KG1 (cell line): ENCODE results near the gene PHF21B.
"Not testable (repeated sequence)": the region's sequence is repeated elsewhere in the genome, so short reads cannot be mapped to it uniquely, and the experiment has no call there.

Source experiments
- DNase-seq: peaks from one replicate; lab custom pipeline; 2025; lab: John Stamatoyannopoulos, UW

PHF21B gene

DNA sequence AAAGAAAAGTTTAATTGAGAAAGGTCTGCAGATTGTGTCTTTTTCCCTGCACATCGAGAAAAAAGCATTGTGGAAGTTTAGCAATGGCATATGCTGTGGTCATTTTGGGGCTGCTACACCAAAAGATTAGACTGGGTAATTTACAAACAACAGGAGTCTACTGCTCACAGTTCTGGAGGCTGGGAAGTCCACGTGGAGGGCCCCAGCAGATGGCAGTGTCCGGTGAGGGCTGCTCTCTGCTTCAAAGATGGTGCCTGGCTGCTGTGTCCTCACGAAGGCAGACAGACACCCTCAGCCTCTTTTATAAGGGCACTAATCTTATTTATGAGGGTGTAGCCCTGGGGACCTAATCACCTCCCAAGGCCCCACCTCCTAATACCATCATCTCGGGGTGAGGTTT, 21.1 kb downstream of the PHF21B start:
- DNase-seq, result no peak

GRCh38 chr22:44986926-44987325, 22.9 kb downstream of the PHF21B start:
- DNase-seq, result no peak

GRCh38 chr22:44985906-44986527, 23.8 kb downstream of the PHF21B start:
- DNase-seq, result no peak

DNA sequence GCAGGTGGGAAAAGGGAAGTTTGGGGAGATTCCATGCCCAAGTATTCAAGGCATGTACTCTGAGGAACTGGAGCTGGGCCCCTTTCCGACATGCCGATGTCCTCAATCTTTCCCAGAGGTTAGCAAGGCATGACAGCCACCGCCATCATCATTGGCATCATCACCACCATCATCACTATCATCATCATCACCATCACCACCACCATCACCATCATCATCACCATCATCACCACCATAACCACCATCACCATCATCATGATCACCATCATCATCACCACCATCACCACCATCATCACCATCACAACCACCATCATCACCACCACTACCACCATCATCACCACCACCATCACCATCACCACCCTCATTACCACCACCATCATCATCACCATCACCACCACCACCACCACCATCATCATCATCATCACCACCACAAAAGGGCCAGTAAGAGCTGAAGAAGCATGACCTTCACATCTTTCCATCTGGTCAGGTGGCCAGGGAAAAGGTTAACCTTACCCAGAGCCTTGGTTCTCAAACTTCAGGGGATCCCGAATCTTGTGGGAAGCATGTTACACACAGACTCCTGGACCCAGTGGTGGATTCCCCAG, 25.8 kb downstream of the PHF21B start:
- DNase-seq, result no peak

DNA sequence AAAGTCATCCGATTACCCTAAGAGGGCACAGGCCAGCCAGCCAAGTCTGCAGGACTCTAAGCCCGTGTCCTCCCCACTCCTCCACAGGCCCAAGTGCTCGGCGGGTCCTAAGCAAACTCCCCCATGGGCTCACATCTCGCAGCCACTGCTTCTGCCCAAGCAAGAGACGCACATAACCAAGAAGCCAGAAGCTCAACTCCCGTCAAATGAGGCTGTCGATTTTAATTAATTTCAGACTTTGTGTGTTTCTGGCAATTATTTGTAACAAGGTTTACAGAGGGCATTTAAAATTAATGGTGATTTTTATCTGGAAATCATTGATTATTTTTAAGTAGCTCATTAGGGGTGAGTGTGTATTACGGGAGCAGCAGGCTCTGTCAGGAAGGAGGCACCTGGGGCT, 27.4 kb downstream of the PHF21B start:
- DNase-seq, result no peak

GRCh38 chr22:44981857-44982256, 27.9 kb downstream of the PHF21B start:
- no peak for DNase-seq

- DNase-seq, result no peak
Observed at GRCh38 chr22:44979154-44979553, 30.7 kb downstream of the PHF21B start.

DNA sequence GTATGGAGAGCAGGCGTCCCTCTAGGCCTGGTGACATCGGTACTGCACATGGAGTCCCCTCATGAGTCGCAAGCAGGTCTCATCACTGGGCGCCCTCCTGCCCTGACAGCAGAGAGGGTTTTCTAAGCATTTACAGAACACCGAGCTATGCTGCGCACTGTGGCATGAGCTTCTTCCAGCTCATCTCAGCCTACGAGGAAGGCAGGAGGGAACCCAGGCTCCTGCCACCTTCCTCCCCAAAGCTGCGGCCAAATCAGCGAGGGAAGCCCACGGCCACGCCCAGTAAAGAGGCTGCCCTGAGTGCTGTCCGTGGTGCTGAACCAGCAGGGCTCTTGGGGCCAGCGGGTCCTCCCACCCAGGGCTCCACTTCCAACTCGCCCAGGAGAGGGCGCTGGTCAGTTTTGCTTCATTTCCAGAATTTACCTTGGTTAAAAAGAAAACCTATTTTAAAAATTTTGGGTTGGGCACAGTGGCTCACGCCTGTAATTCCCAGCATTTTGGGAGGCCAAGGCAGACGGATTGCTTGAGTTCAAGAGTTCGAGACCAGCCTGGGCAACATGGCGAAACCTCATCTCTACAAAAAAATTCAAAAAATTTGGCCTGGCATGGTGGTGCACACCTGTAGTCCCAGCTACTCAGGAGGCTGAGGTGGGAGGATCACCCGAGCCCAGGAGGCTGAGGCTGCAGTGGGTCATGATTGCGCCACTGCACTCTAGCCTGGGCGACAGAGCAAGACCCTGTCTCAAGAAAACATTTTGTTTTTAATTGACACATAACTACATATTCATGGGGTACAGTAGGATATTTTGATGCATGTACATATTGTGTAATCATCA, 34.2 kb downstream of the PHF21B start:
- peak; percentile 64 for DNase-seq

- no peak for DNase-seq
Observed at GRCh38 chr22:44974454-44974853, 35.4 kb downstream of the PHF21B start.

DNA sequence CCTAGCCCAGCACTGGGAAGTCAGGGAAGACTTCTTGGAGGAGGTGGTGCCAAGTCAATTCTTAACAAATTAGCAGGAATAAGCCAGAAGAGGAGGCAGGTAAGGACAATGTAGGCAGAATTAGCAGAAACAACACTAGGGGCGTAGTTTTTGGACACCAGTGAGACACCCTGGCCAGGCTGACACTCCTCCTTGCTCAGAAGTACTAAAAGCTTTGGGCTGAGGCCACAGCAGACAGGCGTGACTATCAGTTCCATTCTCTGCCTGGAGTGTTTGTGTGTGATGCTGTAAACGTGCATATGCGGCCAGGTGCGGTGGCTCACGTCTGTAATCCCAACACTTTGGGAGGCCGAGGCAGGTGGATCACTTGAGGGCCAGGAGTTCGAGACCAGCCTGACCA, 36.0 kb downstream of the PHF21B start:
- no peak for DNase-seq

DNA sequence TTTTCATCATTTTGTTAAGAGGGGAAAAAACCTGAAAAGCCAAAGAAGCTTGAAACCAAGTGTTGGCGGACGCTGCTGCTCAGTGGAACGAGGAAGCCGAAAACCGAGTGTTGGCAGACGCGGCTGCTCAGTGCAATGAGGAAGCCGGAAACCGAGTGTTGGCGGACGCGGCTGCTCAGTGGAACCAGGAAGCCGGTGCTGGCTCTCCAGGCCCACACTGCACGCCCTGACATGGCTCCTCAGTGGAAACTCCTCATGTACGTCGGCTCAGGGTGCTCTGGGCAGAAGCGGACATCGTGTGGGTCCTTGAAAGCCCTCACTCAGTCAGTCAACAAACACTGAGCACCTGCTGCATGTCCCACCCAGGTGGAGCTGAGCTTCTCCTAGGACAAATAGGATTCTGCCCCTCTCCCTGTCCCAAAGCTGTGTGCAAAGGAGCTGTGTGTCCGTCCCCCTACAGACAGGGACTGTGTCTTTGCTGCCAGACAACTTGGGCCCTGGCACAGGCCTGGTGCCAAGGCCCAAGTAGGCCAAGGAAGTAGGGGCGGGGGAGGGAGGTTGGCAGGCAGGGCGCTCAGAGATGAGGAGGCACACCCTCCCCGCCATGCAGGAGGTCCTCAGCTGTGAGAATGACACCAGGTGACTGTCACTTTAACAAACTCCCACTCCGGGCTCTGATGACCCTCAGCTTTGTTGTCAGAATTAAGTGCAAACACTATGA, 37.3 kb downstream of the PHF21B start:
- DNase-seq, result no peak

DNA sequence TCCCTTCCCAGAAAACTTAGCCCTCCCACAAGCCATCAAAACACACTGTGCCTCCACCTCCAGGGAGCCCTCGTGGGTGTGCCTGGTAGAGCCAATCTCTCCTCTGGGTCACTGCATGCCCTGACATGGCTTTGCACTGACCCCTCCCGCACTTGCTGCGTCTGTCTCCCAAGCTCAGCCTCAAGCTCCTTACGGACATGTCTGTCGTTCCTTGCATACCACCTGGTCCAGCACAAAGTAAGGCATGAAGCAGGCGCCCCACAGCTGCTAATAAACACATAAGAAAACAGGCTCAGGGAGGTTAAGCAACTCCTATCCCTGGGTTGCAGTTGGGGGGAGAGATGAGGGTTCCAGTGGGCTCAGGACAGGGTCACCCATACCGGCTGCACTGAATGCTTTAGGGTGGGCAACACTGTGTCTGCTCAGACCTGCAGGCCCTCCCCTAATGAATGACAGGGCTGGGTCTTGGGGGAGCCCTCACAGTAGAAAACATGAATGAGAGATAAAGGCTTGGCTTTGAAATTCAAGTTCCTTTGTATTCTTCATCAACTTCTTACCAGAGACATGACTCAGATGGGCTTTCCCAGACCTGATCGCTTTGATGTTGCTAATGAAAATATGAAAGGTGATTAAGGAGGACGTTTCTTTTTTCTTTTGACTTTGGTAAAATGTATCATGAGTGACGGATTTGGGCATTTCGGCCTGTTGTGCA, 38.0 kb downstream of the PHF21B start:
- DNase-seq, result no peak

DNA sequence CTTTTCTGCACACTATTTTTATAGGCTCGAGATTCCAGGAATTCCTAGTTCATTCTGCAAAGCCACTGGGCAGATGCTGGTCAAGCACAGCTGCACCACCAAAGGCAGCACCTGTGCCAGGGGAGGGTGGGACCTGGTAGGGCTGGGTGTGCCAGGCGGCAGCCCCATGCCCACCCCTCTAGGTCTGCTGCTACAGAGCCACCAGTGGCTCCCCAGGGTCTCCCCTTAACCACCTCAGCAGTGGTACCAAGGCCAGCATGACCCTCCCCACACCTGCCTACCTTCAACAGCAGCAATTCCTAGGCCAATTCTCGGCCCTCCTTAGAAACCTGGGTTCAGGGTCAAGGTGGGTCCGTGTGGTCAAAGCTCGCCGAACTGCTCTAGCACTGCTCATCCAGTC, 39.5 kb downstream of the PHF21B start:
- DNase-seq, result no peak

DNA sequence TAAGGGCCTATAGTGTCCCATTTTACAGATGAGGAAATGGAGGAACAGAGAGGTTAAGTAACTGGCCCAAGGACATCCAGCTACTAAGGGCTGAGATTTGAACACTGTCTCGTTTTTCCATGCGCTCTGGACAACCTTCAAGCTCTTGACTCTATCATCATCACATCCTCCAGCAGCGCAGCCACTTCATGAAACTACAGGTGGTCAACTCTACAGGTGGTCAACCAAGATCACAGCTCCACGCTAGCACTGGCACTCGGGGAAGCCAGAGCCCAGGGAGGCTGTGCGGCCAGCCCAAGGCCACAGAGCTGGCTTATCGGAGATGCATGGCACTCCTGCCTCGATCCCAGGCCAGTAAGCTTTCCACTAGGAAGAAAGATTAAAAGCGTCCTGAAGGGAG, 40.0 kb downstream of the PHF21B start:
- no peak for DNase-seq

DNA sequence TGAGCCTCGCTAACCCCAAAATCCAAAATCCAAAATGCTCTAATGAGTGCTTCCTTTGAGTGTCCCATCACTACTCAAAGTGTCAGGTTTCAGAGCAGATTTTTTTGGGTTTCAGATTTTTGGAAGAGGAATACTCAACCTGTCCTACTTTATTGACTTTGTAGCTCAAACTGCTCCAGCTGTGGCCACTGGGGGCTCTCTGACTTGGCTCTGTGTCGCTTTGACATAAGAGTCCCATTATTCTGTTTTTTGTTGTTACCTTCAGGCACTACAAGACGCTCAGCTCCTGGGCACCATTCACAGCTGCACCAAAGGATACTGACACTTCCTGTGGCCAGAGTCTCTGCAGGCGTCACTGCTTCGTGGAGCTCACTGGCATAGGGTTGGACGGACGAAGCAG, 41.1 kb downstream of the PHF21B start:
- DNase-seq, result no peak

DNA sequence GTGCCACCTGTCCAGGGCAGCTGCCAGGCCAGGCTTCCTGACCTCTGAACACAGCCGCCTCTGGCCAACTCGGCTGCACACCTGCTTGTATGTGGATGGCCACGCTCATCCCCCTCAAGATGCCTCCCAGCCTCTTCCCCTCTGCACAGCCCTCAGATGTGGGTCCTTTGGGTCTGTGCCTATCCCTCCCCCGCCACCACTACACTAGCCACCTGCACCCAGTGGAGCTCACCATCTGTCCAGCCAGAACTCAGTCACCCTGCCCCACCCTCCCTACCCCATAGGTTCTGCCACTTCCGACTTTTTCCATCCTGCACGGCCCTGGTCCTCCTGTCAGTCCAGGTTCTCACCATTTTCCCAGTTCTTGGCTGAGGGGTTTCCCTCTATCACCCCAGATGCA, 44.6 kb downstream of the PHF21B start:
- no peak for DNase-seq

GRCh38 chr22:44964722-44965078, 45.1 kb downstream of the PHF21B start:
- DNase-seq, result no peak

DNA sequence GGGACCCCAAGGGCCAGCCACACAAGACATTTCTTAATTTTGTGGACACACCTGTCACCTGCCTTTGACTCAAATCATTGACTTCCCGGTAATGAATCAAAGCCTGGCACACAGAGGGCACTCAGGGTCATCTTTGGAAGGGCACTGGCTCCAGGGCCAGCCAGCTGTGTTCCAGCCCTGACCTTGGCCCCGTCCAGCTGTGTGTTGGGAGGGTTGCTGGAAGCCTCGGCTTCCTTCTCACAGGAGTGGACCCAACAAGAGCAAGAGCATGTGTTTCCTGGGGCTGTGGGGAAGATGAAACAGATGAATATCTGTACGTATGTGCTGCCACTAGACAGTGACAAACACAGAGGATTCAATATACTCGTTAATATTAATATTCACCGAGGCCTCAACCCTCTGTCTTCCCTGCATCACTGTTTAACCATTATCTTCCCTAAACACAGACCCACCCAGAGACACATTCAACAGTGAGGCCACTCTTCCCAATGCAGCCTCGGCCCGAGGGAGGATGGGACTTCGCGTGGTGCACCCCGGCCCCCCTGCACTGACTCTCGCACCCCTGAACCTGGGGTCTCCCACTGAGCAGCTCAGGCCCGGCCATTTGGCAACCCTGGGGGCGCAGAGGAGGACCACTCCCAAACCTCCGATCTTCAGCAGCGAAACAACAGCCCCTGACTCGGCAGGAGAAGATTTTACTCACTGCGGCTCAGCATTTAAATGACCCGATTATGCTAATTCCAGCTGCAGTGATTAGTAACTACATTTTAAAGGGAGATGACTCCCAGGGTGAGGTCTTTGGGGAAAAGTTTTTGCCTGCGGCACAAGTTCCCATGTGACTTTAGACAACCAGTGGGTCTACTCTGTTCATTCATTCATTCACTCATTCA, 45.7 kb downstream of the PHF21B start:
- DNase-seq, result no peak

GRCh38 chr22:44962741-44963454, 46.9 kb downstream of the PHF21B start:
- no peak for DNase-seq

DNA sequence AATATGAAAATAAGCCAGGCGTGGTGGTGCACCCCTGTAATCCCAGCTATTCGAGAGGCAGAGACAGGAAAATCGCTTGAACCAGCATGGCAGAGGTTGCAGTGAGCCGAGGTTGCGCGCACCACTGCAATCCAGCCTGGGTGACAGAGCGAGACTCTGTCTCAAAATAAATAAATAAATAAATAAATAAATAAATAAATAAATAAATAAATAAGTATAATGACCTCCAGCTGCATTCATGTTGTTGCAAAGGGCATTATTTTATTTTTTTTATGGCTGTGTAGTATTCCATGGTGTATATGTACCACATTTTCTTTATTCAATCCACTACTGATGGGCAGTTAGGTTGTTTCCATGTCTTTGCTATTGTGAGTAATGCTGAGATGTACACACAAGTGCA, 48.1 kb downstream of the PHF21B start:
- not testable (repeated sequence) for DNase-seq
